Heart left ventricle (tissue), 16 donors: Measurements from ENCODE around the gene FOSL2. TPM values are rescaled to one million over a fixed set of nuclear protein-coding genes. Genes with fewer than 3 reads are reported as not detected.
A peak's percentile ranks its signal among the peaks of the same experiment; 100 is the strongest.

Source experiments
- ATAC-seq, 4 donors: fragments of 200-7000 bp; cut with Tn5 transposase; one replicate each; pipeline ENCODE4 v1.9.1; 2020 to 2022; ENCODE audit warnings: moderate library complexity in 4 of 4, mild to moderate bottlenecking in 3 of 4, moderate number of reproducible peaks in 1 of 4
- DNase-seq, 5 donors: peaks; one replicate each; pipeline ENCODE4 v3.0.0-alpha.2; 2020
- H3K27ac ChIP-seq, 12 donors: fragments of 200-600 bp; sonication (generic) in 4 of 12; one replicate each; pipeline versions ENCODE4 v1.5.0 to v1.8.0; 2016 to 2022; ENCODE audit warnings: mild to moderate bottlenecking in 2 of 12
- H3K27me3 ChIP-seq, 9 donors: fragments of 200-600 bp; sonication (generic) in 2 of 9; one replicate each; pipeline versions ENCODE4 v1.5.1 to v1.8.0; 2016 to 2022; ENCODE audit warnings: mild to moderate bottlenecking in 3 of 9
- H3K36me3 ChIP-seq, 9 donors: fragments of 200-600 bp; sonication (generic) in 2 of 9; one replicate each; pipeline versions ENCODE4 v1.5.0 to v1.8.0; 2018 to 2022; ENCODE audit warnings: mild to moderate bottlenecking in 2 of 9
- H3K4me1 ChIP-seq, 12 donors: fragments of 200-600 bp; sonication (generic) in 4 of 12; one replicate each; pipeline versions ENCODE4 v1.5.0 to v1.8.0; 2016 to 2022; ENCODE audit warnings: mild to moderate bottlenecking in 3 of 12
- H3K4me3 ChIP-seq, 12 donors: fragments of 200-600 bp; sonication (generic) in 4 of 12; one replicate each; pipeline versions ENCODE4 v1.5.0 to v1.8.0; 2017 to 2022; ENCODE audit warnings: mild to moderate bottlenecking in 9 of 12, moderate library complexity in 4 of 12
- H3K9me3 ChIP-seq, 12 donors: fragments of 200-600 bp; sonication (generic) in 4 of 12; one replicate each; pipeline versions ENCODE4 v1.5.0 to v1.8.0; 2016 to 2022; ENCODE audit warnings: mild to moderate bottlenecking in 1 of 12
- CTCF ChIP-seq, 12 donors: fragments of 200-600 bp; sonication (generic) in 4 of 12; IDR thresholded peaks; one replicate each; pipeline versions ENCODE4 v1.5.0 to v1.8.0; 2018 to 2022; ENCODE audit warnings: antibody characterized with exemption in 12 of 12, mild to moderate bottlenecking in 5 of 12
- POLR2A ChIP-seq, 2 donors: fragments of 450-650 bp; IDR thresholded peaks; one replicate each; pipeline ENCODE4 v1.6.1; 2017; ENCODE audit warnings: antibody characterized with exemption in 2 of 2, mild to moderate bottlenecking in 2 of 2, moderate library complexity in 2 of 2
- WGBS, 4 donors: extraction: QIAGEN DNeasy Blood & Tissue Kit in 2 of 4; methylation state at CpG; one replicate each; pipeline versions ENCODE4 v1.1.5 to v1.1.7; 2013 to 2018; 5-methylcytosine and 5-hydroxymethylcytosine counted together
- intact Hi-C, 10 donors: fragments of 100-400 bp; cut with DNase I; formaldehyde crosslinking; loops; one replicate each; pipeline versions ENCODE4 v1.11.1 to v1.14.2; 2022
- polyA plus RNA-seq, 2 donors: library from polyadenylated mRNA; stranded (reverse); fragments of 200-250 nt; gene quantifications; one replicate each; pipeline ENCODE4 v1.2.3, GENCODE V29; 2013
- total RNA-seq, 9 donors: library from RNA; depleted of rRNA in 2 of 9; stranded (reverse); fragments of >200 nt in 2 of 9; fragmentation: NEBNext Ultra II Directional in 3 of 9; extraction: Animal tissue kit (Norgen Biotek cat#: 25700) in 3 of 9; gene quantifications; one replicate each; pipeline versions ENCODE4 v1.1.0 to v1.2.4, GENCODE V29; 2016 to 2023
- donor health status: ischemic (EF 13 %, LVEDD 7.1; RV severe dilation, severe dysfunction).
- donor health status: healthy with polysubstance abuse.
- donor health status: DM: no; HTN: yes; CAD: no.
- donor health status: DM: no; HTN: no; CAD: no.
- donor health status: ischemic (EF 25% LVEDD 6.9; RV normal size, moderate dysfunction).
- donor health status: ischemic (EF 25% LVEDD 5.7; RV mildly dilated, moderate dysfunction).
- donor health status: healthy.
- donor health status: DM: yes; HTN: yes; CAD: no.
- donor health status: ischemic (EF 35%, LVEDD 5.7; RV mildly dilated, moderate dysfunction).
- donor health status: nonischemic (EF 11% LVEDD 7.7; RV severe dilation, severe dysfunction).
- donor health status: DM: yes; HTN: yes; CAD: no.
- donor health status: PGD.
- donor health status: ischemic (EF 29% LVEDD 5.4; RV normal size, mild dysfunction).
- donor health status: nonischemic (EF 23%, LVEDD 6.1; RV moderate dilation, normal function).

FOSL2 gene
- total and polyA plus RNA-seq, 11 donors: 15.2 to 144 (median 50.2) TPM

GRCh38 chr2:28398101-28398834 is 5.6 kb downstream of the FOSL2 start:
- H3K4me3 ChIP-seq: peak overlapping the region in 3 of 12 donors; percentile 13 to 100 (median 96)
- 58 to 74% (median 68%) methylated on average over 11 to 13 of the region's 13 CpGs for WGBS, 4 donors
- H3K27ac ChIP-seq: peak overlapping the region in 10 of 12 donors; percentile 8 to 100 (median 57)
- DNase-seq: peak in 2 of 5 donors; percentile 50 to 51
- peaks cover 0 to 51% (median 9%) of the 10 kb centered on the region in 9 donors for H3K36me3 ChIP-seq
- peaks cover 25 to 75% (median 62%) of the 10 kb centered on the region in 12 donors for H3K4me1 ChIP-seq
- intact Hi-C loops: loop anchor here (5.0 to 10.0 kb wide), 16 partner anchors 123 to 696 kb away; partner anchors contain the start of gene MRPL33 (in 3 of the 10)
- no peak for ATAC-seq
- H3K9me3 ChIP-seq: no peaks in the 10 kb centered on the region
- H3K27me3 ChIP-seq: no peaks in the 10 kb centered on the region
- no peak for TF ChIP-seq CTCF (IDR thresholded peaks at IDR 0.05)
- TF ChIP-seq POLR2A (IDR thresholded peaks at IDR 0.05): no peak

GRCh38 chr2:28399289-28399688 is 6.6 kb downstream of the FOSL2 start:
- Histone ChIP-seq H3K9me3 (no peaks in the 10 kb centered on the region), H3K36me3 (peaks cover 0 to 61% (median 19%) of the 10 kb centered on the region in 9 donors), H3K4me3 (peak overlapping the region in 1 of 12 donors; percentile 96), H3K27me3 (no peaks in the 10 kb centered on the region), H3K4me1 (peaks cover 25 to 82% (median 67%) of the 10 kb centered on the region in 12 donors), H3K27ac (peak overlapping the region in 10 of 12 donors; percentile 13 to 100 (median 66))
- DNase-seq (no peak), ATAC-seq (no peak)
- 79 to 88% (median 82%) methylated on average over 11 of the region's 11 CpGs for WGBS, 4 donors
- intact Hi-C loops: loop anchor here (5.0 to 10.0 kb wide), 16 partner anchors 124 to 697 kb away; partner anchors contain the start of gene MRPL33 (in 3 of the 10)
- no peak for TF ChIP-seq POLR2A (IDR thresholded peaks at IDR 0.05)
- no peak for TF ChIP-seq CTCF (IDR thresholded peaks at IDR 0.05)

GRCh38 chr2:28399956-28400355 is 7.3 kb downstream of the FOSL2 start:
- Histone ChIP-seq H3K36me3 (peaks cover 0 to 68% (median 26%) of the 10 kb centered on the region in 9 donors), H3K4me3 (peak overlapping the region in 1 of 12 donors; percentile 96), H3K9me3 (no peaks in the 10 kb centered on the region), H3K4me1 (peaks cover 25 to 87% (median 67%) of the 10 kb centered on the region in 12 donors), H3K27ac (peak overlapping the region in 9 of 12 donors; percentile 15 to 100 (median 68)), H3K27me3 (no peaks in the 10 kb centered on the region)
- WGBS, 4 donors: 30 to 40% (median 35%) methylated on average over 6 of the region's 6 CpGs
- no peak for TF ChIP-seq POLR2A (IDR thresholded peaks at IDR 0.05)
- TF ChIP-seq CTCF (IDR thresholded peaks at IDR 0.05): no peak
- DNase-seq (no peak), ATAC-seq (peak in 1 of 4 donors; percentile 2)
- intact Hi-C loops: loop anchor here (5.0 to 10.0 kb wide), 17 partner anchors 125 to 698 kb away; partner anchors contain the start of genes MRPL33 (in 3 of the 10), BABAM2 (in 1 of the 10) and RBKS (in 1 of the 10)

- Histone ChIP-seq H3K27ac (peak overlapping the region in 8 of 12 donors; percentile 1 to 100 (median 50)), H3K4me3 (peak overlapping the region in 1 of 12 donors; percentile 96), H3K36me3 (peaks cover 0 to 73% (median 30%) of the 10 kb centered on the region in 9 donors), H3K4me1 (peaks cover 25 to 90% (median 67%) of the 10 kb centered on the region in 12 donors), H3K27me3 (no peaks in the 10 kb centered on the region), H3K9me3 (no peaks in the 10 kb centered on the region)
- DNase-seq (no peak), ATAC-seq (no peak)
- intact Hi-C loops: loop anchor here in 2 of 10 donors (5.0 to 10.0 kb wide), 3 partner anchors 446 to 698 kb away; partner anchors contain the start of genes BABAM2 (in 1 of the 2) and RBKS (in 1 of the 2)
- TF ChIP-seq CTCF (IDR thresholded peaks at IDR 0.05) (no peak), POLR2A (IDR thresholded peaks at IDR 0.05) (no peak)
- 60 to 68% (median 63%) methylated on average over 8 of the region's 8 CpGs for WGBS, 4 donors
These were observed 7.8 kb downstream of the FOSL2 start for GRCh38 chr2:28400419-28400818.
